Activated T-cell treated with anti-CD3 and anti-CD28 coated beads, Interleukin-2, amount 50 U/mL, for 48 hours (primary cell): Measurements from ENCODE around the gene TLE6.
"Not testable (repeated sequence)": the region's sequence is repeated elsewhere in the genome, so short reads cannot be mapped to it uniquely, and the experiment has no call there.

ENCODE experiments used
- DNase-seq, 2 experiments: peaks; one replicate each; pipeline ENCODE4 v3.0.0-alpha.2; 2020

Gene TLE6

DNA sequence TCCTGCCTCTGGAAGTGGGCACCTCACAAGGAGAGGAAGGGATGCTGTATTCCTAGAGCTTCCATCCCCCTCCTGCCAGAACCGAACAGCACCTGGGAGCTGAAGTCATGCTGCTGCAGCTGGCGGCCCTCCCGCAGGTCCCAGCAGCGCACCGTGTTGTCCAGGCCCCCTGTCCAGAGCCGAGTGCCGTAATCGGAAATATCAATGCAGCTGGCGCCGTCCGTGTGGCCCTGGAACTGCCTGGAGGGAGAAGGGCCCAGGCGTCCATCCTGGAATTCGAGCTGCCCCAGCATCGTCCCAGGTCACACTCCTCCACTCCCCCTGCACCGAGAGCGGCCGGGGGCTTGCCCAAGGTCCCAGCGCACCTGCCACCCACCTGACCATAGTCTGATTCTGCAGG lies 28.0 kb downstream of the TLE6 start:
- DNase-seq: no peak

DNA sequence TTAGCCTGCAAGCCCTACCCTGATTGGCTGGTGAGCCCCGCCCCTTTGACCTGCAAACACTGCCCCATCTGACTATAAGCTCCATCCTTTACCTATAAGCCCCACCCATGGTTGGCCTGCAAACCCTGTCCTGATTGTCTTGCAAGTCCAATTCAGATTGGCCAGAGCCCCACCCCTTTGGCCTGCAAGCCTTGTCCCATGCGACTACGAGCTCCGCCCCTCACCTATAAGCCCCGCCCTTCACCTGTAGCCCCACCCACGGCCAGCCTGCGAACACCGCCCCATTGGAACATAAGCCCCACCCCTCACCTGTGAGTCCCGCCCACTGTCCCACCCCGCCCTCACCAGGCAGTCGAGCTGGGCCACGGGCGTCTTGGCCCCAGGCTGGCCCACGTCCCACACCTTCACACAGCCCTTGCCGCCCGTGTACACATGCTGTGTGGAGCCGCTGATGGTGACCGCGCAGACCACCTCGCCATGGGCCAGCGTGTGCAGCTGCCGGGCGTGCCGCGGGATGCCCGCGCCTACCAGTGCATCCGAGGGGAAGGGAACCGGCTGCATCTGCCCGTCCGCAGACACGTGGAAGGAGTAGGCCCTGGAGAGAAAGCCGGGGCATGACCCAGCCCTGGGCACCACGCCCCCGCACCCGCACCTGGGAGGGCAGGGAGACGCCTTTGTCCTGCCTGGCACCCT lies 28.9 kb downstream of the TLE6 start:
- DNase-seq: peak; percentile 62 to 67

DNA sequence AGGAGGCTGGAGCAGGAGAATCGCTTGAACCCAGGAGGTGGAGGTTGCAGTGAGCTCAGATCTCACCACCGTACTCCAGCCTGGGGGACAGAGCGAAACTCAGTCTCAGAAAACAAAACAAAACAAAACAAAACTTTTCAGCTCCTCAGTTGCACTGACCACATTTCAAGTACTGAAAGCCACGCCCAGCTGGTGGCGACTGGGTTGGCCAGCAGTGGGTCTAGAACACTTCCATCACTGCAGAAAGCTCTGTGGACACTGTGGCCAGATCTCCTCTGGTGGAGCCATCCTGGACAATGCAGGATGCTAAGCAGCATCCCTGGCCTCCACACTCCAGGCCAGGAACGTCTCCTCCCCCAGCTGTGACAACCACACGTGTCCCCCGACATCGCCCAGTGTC lies 30.6 kb downstream of the TLE6 start:
- DNase-seq: no peak

DNA sequence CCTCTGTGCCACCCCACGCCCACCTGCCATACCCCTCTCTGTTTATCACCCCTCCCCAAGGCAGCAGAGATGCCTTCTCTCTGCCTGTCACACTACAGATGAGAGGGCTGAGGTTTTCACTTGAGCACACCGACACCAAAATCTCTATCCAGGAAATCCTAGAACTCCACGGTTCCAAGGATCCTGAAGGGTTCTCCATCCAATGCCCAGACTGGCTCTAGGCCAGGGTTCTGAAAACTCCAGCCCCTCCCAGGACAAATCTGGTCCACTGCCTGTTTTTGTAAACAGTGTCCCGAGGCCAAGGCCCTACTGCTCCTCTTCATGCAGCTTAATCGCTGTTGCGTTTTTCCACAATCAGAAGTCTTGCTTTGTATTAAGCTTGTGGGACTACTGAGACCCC lies 31.6 kb downstream of the TLE6 start:
- no peak for DNase-seq

DNA sequence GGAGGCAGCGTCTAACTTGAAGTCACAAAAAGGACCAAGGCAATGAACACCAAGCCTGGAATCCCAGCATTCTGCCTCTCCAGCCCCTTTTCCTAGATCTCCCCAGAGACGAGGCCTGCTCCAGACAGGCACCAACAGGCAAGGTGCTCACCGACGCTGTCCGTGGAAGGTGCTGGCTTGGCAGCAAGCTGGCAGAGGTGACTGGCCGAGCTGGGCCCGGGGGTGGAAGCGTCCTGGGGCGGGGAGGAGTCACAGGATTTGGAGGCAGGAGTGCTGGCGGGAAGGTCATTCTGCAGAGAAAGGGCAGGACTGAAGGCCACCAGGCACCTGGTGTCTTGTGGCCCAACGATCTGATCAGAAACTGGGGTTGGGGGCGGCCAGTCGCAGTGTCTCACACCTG lies 33.5 kb downstream of the TLE6 start:
- DNase-seq: no peak

DNA sequence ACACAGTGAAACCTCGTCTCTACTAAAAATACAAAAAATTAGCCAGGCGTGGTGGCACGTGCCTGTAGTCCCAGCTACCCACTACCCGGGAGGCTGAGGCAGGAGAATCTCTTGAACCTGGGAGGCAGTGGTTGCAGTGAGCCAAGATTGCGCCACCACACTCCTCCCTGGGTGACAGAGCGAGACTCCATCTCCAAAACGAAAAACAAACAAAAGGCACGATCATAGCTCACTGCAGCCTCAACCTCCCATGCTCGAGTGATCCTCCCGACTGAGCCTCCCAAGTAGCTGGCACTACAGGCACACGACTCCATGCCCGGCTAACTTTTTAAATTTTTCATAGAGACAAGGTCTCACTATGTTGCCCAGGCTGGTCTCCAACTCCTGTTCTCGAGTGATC lies 34.7 kb downstream of the TLE6 start:
- not testable (repeated sequence) for DNase-seq

DNA sequence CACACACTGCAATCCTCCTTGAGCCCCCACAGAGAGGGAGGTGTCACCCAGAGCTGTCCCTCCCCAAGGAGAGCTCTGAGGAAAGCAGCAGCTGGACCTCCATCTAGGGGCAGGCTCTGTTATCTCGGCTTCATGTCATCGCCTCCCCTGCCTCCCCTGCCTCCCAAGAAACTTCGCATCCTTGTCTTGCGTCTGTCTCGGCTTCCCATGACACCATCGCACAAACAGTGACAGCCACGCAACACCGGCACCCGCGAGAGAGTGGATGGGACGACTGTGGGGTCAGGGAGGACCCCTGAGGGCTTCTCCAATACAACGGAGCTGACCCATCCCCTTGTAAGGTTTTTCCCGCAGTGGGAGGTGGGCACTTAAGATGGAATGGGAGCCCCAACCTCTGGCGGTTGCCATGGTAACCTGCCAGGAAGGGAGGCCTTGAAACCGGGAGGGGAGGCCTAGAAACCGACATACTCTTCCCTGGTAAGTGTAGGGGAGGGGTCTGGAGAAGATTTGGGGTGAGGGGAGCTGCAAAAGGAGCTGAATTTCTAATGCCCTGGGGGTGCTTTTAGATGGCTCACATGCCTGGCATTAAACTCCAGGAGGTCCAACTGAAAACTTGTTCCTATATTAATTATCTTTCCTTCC lies 35.4 kb downstream of the TLE6 start:
- DNase-seq: no peak

DNA sequence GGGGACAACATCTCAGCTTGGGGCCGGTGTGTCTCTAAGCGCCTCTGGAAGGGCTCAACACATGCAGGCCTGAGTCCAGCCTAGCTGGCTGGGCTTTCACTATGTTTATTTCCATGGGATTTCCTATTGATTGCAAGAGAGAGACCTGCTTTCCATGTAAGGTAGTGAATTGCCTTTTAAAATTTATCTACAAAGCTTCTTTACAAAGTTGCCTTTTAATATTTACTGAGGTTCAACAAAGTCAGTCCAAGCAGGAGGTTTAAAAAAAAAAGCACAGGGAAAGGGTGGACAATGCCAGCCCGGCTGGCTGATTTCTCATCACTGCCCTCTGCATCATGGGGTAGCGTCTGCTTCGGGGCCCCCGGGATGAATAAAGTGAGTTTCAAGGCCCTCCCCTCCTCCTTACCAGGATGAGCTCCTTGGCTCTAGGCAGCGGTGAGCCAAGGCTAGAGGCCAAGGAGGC lies 35.9 kb downstream of the TLE6 start:
- no peak for DNase-seq

DNA sequence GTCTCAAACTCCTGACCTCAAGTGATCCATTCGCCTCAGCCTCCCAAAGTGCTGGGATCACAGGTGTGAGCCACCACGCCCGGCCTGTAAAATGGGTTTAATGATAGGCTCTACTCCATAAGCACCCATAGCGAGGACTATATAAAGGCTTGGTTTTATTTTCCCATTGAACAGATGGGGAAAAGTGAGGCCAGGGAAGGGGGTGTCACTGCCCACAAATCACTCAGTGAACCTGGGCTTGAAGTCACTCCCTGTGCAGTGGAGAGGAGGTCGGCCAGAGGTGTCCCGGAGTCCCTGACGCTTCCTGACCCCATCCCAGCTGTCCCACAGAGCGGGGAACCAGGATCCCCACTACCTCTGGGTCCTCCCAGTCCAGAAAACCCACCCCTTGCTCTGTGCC lies 36.8 kb downstream of the TLE6 start:
- no peak for DNase-seq

DNA sequence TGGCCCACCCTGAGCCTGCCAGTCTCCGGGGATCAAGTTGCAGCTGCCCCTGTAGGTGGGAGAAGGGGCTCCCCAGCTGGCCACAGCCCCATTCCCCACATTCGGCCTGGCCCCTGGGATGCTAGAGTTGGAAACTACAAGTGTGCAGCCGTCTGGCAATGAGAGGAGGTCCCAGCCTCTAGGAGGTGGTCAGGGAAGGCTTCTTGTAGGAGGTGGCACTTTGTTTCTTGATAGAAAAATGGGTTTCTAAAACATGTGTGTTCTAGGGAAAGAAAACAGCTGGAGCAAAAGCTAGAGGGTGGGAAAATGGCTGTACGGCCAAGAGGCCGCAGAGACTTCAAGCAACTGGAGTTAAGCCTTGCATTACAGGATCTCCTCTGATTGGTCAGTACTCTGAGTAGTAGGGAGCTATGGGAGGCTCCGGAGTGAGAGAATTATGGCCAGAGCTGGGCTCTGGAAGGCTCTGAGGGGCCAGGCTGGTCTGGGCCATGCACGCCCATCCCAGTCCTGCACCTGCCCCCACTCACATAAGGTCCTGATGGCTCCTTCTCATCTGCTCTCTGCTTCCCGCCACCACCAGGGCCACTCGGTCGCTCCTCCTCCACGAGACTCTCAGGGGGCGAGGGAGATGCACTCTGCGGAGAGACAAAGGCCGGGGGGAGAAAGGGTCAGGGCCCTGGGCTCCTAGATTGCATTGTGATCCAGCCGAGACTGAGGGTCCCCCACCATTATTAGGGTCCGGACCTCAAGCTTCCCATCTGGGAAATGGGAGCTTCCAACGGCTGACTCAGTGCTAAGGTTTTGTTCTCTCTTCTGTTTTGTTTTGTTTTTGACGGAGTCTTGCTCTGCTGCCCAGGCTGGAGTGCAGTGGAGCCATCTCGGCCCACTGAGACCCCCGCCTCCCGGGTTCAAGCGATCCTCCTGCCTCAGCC lies 38.0 kb downstream of the TLE6 start:
- DNase-seq: no peak

DNA sequence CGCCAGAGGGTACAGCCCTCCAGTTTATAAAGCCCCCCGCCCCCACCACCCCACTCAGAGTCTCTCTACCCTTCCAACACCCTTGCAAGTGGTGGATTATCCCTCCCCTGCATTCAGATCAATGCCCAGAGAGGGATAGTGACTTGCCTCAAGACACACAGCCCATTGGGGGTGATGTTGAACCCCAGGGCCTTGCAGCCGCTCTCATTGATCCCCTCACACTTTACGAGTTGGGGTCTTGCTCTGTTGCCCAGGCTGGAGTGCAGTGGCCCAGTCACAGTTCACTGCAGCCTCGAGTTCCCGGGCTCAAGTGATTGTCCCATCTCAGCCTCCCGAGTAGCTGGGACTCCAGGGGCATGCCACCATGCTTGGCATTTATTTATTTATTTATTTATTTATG lies 40.6 kb downstream of the TLE6 start:
- DNase-seq: no peak

DNA sequence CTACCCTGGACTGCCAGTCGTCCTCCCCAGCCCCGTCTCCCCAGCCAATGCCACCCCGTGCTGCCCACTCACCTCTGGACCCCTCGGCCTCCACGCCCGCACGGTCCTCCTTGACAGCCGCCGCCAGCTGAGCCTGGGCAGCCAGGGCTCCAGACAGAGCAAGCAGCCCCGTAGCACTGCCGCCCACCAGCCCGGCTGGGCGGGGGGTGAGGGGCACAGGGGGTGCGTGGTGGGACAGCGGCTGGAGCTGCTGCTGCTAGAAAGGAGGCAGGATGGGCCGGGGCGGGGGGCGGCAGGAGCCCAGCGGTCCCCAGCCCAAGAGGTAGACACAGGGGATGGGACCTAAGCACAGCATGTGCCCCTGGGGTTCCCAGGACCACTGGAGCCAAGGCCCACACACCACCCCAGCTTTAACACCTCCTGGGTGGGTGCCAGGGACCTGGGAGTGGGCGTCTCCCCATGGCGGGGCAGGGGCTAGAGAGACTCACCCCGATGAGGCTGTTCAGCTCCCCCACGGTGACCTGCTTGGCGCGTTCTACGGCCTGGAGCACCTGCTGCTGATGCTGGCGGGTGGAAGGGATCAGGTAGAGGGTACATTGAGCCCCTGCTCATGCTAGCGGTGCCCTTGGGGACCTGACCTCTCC lies 42.0 kb downstream of the TLE6 start:
- DNase-seq: no peak

DNA sequence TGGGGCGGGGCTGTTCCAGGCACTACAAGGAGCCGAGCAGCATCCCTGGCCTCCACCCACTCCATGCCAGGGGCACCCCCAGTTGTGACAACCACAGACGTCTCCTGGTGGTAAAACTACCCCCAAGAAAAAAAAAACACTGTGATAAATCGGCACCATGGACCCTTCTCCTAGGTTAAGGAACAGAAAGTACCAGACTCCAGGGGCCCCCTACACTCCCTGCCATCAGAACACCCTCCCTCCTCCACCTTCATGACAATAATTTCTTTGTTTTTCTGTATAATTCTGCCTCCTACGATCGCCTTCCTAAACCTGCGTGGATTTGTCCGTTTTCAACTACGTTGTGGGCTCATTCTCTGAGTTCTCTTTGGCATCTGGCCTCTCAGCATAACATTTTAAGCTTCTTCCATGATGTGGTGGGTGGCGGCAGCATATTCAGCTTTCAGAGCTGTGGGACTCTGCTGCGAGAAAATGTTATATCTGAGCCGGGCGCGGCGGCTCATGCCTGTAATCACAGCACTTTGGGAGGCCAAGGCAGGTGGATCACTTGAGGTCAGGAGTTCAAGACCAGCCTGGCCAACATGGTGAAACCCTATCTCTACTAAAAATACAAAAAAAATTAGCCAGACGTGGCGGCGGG lies 43.1 kb downstream of the TLE6 start:
- no peak for DNase-seq

DNA sequence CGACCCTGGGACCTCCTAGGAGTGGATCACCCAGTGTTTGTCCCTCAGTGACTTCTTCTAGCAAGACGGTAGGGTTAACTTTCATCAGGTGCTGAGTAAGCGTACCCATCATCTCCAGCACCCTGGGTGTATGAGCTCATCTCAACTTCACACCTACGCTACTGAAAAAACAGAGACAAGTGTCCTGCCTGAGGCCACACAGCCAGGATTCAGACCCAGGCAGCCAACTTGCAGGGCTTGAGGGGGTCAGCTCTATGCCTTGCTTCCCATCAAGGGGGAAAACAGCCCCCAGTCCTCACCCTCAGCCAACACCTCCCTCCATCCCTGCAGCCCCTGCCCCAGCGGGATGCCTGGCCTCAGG lies 47.1 kb downstream of the TLE6 start:
- peak; percentile 43 to 56 for DNase-seq

DNA sequence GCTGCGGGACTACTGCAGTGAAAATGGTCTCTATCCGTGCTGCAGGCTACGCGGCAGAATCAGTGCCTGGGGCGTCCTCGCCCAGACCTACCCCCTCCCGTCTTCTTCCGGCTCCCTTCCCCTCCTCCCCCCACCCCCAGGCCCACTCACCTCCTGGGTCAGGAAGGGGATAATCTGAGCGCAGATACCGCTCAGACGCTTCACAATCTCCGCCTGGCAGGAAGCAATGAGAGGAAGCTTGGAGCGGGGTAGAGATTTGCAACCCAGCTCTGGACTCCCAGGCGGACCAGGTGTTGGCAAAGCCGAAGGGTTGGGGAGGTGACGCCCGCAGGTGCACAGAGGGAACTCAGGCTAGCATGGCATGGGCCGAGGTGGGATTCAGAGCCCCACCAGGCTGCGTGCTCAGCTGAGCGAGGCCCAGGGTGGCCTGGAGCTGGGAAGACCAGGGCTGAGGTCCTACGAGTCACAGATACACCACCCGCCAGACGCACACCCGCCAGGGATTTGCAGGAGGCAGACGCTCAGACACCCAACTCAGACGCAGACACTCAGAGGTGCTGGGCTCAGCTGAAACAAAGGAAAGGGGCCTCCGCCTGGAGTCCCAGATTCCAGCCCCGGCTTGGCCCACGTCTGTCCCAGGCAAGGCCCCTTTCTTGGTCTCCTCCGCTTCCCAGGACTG lies 47.6 kb downstream of the TLE6 start:
- DNase-seq: no peak

DNA sequence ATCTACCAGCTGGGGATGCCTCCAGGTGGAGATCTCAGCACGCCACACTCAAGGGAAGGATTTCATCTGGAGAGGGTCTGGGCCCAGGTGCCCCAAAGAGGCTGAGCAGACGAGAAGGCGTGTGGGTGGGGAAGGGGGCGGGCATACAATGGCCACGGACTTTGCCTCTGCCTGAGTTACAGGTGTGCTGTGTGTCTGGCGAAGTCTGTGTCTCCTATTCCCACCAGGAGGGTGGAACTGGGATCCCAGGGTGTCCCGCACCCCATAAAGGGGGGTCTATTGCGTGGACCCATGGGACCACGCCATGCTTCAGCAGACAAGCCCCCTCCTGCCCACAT lies 48.2 kb downstream of the TLE6 start:
- no peak for DNase-seq

DNA sequence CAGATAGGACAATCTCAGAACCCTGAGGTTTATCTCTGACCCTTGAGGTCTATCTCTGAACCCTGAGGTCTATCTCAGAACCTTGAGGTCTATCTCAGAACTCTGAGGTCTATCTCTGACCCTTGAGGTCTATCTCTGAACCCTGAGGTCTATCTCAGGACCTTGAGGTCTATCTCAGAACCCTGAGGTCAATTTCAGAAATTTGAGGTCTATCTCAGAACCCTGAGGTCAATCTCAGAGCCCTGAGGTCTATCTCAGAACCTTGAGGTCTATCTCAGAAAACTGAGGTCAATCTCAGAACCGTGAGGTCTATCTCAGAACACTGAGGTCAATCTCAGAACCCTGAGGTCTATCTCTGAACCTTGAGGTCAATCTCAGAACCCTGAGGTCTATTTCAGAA lies 49.4 kb downstream of the TLE6 start:
- no peak for DNase-seq

DNA sequence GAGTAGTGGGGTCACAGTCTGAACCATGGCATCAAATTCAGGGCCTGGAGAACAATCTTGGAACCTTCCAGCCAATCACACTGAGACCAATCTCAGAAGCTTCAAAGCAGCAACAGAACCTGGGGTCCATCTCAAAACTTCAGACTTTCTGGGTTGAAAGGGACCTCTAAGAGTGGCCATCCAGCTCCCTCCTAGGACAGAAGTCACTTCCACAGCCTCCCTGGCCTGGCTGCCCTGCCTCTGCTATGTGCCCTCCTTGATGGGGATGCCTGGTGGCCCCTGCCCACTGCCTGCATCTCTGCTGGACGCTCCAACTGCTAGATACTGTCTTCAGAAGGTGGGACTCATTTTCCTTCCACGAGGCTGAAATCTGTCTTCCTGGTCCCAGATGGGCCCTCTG lies 49.9 kb downstream of the TLE6 start:
- DNase-seq: no peak

DNA sequence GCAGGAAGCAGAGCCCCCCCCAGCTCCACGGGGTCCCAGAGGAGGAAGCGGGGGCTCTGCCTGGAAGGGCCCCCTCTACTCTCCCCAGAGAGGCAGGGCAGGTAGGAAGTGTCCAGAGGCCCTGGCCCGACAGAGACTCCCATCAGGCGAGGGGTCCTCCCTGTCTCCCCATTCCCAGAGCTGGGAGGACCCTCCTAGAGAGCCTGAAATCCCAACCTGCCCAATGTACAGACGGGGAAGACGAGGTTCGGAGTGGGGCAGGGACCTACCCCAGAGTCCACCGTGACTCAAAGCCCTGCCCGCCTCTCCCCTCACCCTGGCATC lies 50.6 kb downstream of the TLE6 start:
- DNase-seq: no peak

DNA sequence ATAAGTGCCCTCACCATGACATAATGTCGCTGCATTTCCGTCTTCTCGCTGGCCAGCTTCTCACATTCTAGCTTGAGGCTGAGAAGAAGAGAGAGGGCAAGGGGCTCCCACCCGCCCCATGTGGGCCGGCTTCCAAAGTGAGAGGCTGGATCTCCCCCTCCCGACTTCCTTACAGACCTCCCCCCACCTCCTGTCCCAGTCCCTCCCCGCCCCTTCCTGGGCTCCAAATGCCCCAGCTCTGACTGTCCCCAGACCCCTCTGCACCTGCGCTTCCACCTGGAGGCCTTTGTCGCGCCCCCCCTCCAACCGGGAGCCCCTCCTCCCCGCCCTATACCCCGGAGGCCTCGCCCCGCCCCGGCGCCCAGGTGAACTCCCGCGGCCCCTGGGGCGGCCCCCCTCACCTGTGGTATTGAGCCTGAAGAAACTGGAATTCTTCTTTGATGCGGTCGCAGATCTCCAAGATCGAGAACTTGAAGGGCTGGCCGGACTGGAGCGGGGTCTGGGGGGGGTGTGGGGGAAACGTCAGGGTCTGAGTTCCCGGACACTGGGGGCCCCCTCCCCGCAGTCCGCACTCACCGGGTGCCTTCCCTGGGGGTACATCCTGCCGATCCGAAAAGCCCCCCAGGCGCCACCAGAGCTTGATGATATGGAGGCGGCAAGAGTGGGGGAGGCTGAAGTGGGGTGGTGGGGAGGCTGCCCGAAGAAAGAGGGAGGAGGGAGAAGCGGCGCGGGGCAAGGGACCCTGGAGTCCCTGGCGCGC lies 51.1 kb downstream of the TLE6 start:
- DNase-seq: peak in 1 of 2 experiments; percentile 29

DNA sequence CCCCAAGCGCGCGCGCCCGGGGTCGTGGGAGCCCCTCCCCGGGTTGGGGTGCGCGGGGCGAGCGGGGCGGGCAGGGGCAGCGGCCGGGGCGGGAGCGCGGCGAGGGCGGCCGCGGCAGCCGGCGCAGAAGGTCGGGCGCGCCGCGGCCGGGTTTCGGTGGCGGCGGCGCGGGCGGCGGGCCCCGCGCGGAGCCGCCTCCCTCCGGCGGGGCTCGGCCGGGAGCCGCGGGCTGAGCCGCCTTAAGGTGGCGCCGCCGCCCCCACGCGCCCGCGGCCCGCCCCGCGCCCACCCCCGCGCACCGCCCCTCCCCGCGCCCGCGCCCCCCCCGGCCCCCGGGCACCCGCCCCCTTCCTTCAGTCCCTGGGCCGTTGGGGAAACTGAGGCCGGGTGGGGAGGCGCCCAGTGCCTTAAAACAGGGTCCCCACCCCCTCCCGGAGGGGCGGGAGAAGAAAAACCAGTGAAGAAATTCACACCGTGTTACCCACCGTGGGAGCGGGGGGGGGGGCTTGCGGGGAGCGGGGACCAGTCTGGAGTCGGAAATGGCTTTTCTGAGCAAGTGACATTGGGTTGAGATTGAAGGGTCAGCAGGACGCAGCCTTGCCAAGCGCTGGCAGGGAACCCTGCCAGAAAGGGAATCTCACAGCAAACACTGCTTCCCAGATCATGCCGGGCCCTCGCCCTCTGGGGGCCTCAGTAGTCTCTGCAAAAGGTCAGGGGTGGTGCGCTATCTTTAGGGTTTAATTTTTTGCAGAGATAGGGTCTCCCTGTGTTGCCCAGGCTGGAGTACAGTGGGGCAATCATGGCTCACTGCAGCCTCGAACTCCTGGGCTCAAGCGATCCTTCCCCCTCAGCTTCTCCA lies 51.9 kb downstream of the TLE6 start, which contains the start of gene TLE2:
TSS of gene TLE2 (minus strand) at position 216 of the 859 bp plus-strand sequence. CDS start 376 bp downstream, outside the sequence.
- DNase-seq: no peak
